Upper lobe of left lung (tissue), 4 donors: ENCODE data around the gene LYZ.

Experiments used
- EP300 ChIP-seq, 4 donors: sonication (generic); formaldehyde crosslinking; IDR thresholded peaks; one replicate each; pipeline ENCODE4 v1.5.1; 2017; ENCODE audit warnings: antibody characterized with exemption in 4 of 4, control low read depth in 2 of 4
- TF ChIP-seq, protein P1 (sequence below), 6 experiments: fragments of 450-650 bp in 4 of 6; fragments of 200-600 bp in 2 of 6; sonication (generic) in 2 of 6; IDR thresholded peaks; one replicate each; pipeline ENCODE4 v1.5.1; 2016 to 2019; ENCODE audit warnings: antibody characterized with exemption in 6 of 6

DNA sequence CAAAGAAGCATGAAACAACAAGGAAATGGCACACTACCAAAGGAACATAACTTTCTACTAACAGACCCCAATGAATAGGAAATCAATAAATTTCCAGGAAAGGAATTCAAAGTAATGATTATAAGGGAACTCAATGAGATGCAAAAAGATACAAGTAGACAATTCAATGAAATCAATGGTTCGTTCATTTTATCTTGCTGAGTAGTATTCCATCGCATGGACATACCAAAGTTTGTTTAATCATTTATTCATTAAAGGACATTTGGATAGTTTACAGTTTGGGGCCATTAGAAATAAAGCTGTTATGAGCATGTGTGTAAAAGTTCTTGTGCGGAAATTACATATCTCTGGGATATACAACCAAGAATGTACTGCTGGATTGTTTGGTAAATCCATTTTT, 35.0 kb upstream of the LYZ start:
- TF ChIP-seq, protein P1, sequence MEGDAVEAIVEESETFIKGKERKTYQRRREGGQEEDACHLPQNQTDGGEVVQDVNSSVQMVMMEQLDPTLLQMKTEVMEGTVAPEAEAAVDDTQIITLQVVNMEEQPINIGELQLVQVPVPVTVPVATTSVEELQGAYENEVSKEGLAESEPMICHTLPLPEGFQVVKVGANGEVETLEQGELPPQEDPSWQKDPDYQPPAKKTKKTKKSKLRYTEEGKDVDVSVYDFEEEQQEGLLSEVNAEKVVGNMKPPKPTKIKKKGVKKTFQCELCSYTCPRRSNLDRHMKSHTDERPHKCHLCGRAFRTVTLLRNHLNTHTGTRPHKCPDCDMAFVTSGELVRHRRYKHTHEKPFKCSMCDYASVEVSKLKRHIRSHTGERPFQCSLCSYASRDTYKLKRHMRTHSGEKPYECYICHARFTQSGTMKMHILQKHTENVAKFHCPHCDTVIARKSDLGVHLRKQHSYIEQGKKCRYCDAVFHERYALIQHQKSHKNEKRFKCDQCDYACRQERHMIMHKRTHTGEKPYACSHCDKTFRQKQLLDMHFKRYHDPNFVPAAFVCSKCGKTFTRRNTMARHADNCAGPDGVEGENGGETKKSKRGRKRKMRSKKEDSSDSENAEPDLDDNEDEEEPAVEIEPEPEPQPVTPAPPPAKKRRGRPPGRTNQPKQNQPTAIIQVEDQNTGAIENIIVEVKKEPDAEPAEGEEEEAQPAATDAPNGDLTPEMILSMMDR (IDR thresholded peaks at IDR 0.05): no peak
- TF ChIP-seq EP300 (IDR thresholded peaks at IDR 0.05): no peak
